ENCODE results near the gene USP3.

GRCh38 chr15:63461230-63461985, 43.0 kb upstream of the USP3 start:
- TF ChIP-seq RARB (CRISPR knock-in tag; IDR thresholded peaks at IDR 0.05): no peak
- no peak for TF ChIP-seq ZNF8 (CRISPR knock-in tag; IDR thresholded peaks at IDR 0.05)
- TF ChIP-seq CREB5 (CRISPR knock-in tag; IDR thresholded peaks at IDR 0.05; ENCODE audit: low read depth): no peak

Measured in SK-N-SH treated with all-trans-retinoic acid at 6 μM for 48 hours (cell line).